ENCODE data around the gene SAMSN1.

DNA sequence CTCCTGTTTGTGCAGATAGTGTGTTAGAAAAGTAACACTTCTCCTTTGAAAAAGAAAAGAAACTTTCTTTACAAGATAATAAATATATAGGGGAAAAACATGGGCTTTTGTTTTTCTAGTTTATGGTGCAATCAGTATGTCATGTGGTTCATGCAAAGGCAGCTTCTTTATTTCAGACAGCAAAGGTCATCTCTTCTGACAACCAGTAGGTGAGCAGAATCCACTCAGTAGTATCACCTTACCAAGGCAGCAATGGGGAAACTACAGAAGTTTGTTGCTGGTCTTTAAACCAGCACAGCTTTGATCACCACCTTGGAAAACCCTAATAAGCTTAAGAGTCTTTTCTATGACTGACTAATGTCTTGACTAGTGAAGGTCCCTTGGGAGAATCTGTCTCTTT, 13.0 kb upstream of the SAMSN1 start:
- TF ChIP-seq, protein P1, sequence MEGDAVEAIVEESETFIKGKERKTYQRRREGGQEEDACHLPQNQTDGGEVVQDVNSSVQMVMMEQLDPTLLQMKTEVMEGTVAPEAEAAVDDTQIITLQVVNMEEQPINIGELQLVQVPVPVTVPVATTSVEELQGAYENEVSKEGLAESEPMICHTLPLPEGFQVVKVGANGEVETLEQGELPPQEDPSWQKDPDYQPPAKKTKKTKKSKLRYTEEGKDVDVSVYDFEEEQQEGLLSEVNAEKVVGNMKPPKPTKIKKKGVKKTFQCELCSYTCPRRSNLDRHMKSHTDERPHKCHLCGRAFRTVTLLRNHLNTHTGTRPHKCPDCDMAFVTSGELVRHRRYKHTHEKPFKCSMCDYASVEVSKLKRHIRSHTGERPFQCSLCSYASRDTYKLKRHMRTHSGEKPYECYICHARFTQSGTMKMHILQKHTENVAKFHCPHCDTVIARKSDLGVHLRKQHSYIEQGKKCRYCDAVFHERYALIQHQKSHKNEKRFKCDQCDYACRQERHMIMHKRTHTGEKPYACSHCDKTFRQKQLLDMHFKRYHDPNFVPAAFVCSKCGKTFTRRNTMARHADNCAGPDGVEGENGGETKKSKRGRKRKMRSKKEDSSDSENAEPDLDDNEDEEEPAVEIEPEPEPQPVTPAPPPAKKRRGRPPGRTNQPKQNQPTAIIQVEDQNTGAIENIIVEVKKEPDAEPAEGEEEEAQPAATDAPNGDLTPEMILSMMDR (IDR thresholded peaks at IDR 0.05), result no peak
- TF ChIP-seq POLR2A (IDR thresholded peaks at IDR 0.05), result no peak
